ENCODE results near the gene SRSF2.

DNA sequence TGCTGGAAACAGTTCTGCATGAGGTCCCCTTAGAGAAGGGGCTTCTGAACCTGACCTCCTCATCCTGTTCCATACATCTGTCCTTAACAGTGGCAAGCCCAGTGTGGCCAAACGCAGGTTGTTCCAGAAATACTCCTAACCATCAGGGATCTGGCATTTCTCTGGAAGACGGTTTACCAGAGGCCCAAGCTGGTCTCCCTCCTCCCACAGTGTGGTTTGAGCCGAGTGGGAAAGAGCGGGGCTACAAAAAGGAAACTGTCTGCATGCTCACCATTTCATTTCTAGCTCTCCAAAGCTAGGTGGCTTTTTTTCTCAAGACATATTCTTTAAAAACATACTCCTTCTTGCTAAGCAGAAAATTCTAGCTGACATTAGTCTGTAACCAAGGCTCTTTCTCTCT lies 32.3 kb downstream of the SRSF2 start:
- TF ChIP-seq POLR2A (IDR thresholded peaks at IDR 0.05), result no peak
- TF ChIP-seq, protein P1, sequence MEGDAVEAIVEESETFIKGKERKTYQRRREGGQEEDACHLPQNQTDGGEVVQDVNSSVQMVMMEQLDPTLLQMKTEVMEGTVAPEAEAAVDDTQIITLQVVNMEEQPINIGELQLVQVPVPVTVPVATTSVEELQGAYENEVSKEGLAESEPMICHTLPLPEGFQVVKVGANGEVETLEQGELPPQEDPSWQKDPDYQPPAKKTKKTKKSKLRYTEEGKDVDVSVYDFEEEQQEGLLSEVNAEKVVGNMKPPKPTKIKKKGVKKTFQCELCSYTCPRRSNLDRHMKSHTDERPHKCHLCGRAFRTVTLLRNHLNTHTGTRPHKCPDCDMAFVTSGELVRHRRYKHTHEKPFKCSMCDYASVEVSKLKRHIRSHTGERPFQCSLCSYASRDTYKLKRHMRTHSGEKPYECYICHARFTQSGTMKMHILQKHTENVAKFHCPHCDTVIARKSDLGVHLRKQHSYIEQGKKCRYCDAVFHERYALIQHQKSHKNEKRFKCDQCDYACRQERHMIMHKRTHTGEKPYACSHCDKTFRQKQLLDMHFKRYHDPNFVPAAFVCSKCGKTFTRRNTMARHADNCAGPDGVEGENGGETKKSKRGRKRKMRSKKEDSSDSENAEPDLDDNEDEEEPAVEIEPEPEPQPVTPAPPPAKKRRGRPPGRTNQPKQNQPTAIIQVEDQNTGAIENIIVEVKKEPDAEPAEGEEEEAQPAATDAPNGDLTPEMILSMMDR (IDR thresholded peaks at IDR 0.05), result no peak

All from testis (tissue), 2 donors.